Measurements from ENCODE around the gene ERICH6B.

- no peak for TF ChIP-seq EP300 (IDR thresholded peaks at IDR 0.05)
- no peak for TF ChIP-seq CTCF (IDR thresholded peaks at IDR 0.05)
Observed at GRCh38 chr13:45598597-45598996, 16.9 kb downstream of the ERICH6B start.
